ENCODE results near the gene POU6F2.

DNA sequence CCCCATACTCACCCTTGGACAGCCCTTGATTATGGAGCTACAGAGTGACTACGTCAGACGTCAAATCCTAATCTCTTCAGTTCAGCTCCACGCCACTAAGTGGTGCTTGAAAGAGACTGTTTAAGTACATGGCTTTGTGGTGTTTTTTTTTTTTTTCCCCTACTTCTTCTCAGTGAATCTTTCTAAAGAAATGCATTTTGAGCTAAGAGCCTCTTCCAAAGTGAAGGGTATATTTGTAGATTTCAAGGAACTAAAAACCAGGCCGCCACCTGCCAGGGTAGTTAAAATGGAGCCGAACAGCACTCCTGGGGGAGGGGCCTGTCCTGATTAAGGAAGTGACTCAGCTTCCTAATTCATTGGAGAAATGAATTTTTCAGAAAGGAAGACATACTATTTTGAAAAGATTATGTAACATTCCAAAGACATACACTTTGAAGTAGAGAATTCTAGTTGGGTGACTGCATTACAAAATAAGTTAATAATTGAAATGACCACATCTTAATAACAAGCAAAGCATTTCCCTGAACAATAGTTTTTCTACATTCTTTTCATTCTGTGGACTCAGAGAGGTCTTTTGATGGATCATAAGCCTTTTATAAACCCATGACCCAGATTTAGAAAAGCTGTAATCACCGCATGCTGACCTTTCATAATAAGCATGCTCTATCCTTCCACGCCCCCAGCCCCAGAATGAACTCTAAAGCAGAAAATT, 48.1 kb upstream of the POU6F2 start:
- no peak for TF ChIP-seq EP300 (IDR thresholded peaks at IDR 0.05; ENCODE audit: borderline replicate concordance)
- TF ChIP-seq, protein P1, sequence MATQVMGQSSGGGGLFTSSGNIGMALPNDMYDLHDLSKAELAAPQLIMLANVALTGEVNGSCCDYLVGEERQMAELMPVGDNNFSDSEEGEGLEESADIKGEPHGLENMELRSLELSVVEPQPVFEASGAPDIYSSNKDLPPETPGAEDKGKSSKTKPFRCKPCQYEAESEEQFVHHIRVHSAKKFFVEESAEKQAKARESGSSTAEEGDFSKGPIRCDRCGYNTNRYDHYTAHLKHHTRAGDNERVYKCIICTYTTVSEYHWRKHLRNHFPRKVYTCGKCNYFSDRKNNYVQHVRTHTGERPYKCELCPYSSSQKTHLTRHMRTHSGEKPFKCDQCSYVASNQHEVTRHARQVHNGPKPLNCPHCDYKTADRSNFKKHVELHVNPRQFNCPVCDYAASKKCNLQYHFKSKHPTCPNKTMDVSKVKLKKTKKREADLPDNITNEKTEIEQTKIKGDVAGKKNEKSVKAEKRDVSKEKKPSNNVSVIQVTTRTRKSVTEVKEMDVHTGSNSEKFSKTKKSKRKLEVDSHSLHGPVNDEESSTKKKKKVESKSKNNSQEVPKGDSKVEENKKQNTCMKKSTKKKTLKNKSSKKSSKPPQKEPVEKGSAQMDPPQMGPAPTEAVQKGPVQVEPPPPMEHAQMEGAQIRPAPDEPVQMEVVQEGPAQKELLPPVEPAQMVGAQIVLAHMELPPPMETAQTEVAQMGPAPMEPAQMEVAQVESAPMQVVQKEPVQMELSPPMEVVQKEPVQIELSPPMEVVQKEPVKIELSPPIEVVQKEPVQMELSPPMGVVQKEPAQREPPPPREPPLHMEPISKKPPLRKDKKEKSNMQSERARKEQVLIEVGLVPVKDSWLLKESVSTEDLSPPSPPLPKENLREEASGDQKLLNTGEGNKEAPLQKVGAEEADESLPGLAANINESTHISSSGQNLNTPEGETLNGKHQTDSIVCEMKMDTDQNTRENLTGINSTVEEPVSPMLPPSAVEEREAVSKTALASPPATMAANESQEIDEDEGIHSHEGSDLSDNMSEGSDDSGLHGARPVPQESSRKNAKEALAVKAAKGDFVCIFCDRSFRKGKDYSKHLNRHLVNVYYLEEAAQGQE (IDR thresholded peaks at IDR 0.05; ENCODE audit: low read depth) = no peak
- TF ChIP-seq, protein P2, sequence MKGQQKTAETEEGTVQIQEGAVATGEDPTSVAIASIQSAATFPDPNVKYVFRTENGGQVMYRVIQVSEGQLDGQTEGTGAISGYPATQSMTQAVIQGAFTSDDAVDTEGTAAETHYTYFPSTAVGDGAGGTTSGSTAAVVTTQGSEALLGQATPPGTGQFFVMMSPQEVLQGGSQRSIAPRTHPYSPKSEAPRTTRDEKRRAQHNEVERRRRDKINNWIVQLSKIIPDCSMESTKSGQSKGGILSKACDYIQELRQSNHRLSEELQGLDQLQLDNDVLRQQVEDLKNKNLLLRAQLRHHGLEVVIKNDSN (IDR thresholded peaks at IDR 0.05) = no peak
